ENCODE results near the gene DNAJB11.

DNA sequence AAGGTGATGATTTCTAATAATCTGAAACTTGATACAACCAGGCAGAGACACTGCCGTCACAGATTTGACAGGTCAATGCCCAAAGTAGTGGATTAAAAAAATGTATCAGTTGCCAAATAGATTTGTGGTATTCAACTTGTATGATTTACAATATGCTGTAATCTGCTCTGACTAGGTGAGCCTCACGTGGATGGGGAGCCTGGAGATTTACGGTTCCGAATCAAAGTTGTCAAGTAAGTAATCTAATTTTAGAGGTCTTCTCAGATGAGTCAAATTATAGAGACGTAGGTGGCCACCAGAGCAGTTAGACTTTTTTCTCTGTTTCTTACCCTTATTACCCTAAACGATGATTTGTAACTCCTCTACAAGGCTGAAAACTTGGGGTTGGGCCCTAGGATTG, 12.0 kb downstream of the DNAJB11 start:
- TF ChIP-seq CTCF (IDR thresholded peaks at IDR 0.05; ENCODE audit: low read depth, low read length, poor library complexity, severe bottlenecking) = no peak
- TF ChIP-seq EZH2phosphoT487 (IDR thresholded peaks at IDR 0.05; ENCODE audit: borderline replicate concordance, low read length) = no peak
